D721Med (cell line): ENCODE measurements around the gene GLP2R.
A peak's percentile ranks its signal among the peaks of the same experiment; 100 is the strongest.

Source experiments
- DNase-seq: peaks from one replicate; pipeline ENCODE4 v3.0.0; 2011; ENCODE audit warnings: low spot score; ENCODE audit not compliant: insufficient read length
- FAIRE-seq: peaks from 2 replicates; lab custom pipeline; 2011; peaks lifted over from hg19 to GRCh38; lab: Jason Lieb, UNC
- TF ChIP-seq, protein P1 (sequence below): IDR thresholded peaks from 2 replicates; pipeline ENCODE4 v1.5.1; 2012; ENCODE audit warnings: mild to moderate bottlenecking, control low read depth; ENCODE audit not compliant: insufficient read depth; ENCODE audit errors: missing control alignments

Gene GLP2R

DNA sequence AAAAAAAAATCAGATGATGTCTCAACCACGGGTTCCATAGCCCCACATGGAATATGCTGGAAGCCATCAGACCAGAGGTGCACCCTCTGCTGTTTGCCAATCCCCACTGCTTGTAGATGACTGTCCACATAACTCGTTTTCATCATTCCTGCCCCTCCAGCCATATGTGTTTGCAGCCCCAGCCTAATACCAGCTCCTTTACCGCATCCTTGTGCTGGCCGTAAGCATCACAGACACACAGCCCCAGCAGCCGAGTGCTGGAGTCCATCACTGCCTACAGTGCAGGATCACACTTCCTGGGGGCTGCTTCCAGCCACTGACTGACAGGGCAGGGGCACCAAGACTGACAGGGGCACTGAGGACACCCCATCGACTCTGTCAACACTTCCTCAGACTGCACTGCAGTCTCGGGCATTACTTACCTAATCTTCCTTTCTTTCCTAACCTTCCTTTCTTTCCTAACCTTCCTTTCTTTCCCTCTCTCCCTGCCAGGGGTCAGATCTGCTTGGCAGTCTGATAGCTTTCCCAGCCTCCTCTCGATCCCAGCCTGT lies 74.4 kb downstream of the GLP2R start:
- TF ChIP-seq, protein P1, sequence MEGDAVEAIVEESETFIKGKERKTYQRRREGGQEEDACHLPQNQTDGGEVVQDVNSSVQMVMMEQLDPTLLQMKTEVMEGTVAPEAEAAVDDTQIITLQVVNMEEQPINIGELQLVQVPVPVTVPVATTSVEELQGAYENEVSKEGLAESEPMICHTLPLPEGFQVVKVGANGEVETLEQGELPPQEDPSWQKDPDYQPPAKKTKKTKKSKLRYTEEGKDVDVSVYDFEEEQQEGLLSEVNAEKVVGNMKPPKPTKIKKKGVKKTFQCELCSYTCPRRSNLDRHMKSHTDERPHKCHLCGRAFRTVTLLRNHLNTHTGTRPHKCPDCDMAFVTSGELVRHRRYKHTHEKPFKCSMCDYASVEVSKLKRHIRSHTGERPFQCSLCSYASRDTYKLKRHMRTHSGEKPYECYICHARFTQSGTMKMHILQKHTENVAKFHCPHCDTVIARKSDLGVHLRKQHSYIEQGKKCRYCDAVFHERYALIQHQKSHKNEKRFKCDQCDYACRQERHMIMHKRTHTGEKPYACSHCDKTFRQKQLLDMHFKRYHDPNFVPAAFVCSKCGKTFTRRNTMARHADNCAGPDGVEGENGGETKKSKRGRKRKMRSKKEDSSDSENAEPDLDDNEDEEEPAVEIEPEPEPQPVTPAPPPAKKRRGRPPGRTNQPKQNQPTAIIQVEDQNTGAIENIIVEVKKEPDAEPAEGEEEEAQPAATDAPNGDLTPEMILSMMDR: no peak
- FAIRE-seq (no peak), DNase-seq (no peak)

DNA sequence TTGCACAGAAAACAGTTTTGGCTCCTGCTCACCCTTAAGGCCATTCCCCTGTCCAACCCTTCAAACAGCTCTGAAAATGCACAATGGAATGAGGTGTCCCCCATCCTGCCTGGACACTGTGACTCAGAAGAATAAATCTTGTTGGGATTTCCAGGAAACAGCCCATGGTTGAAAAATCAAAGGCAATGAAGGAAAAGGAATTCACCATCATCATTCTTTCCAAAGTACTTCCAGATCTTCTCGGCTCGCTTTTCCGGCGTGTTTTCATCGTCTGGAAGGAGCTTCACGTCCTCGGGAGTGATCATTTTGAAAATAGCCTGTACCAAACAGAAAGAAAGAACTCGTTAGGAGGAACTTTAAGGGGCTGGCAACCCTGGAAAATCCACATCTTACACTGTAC lies 75.1 kb downstream of the GLP2R start:
- TF ChIP-seq, protein P1: no peak
- no peak for DNase-seq
- no peak for FAIRE-seq

DNA sequence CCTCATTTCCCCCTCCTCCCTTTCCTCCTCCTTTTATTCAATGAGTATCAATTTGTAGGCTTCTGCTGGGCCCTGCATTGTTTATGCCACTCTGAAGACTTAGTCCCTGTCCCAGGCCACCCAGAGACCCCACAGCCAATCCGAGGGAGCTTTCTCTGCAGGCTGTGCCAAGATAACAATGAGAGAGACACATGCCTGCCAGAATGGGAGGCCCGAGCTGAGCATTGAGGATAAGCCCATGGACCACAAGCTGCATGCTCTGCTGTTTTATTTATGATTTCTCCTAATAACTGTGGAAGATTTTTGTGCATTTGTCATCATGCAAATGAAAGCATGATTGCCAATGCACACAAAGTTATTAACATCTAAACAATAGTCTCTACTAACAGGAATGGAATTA lies 76.4 kb downstream of the GLP2R start:
- TF ChIP-seq, protein P1: no peak
- no peak for FAIRE-seq
- DNase-seq: no peak

DNA sequence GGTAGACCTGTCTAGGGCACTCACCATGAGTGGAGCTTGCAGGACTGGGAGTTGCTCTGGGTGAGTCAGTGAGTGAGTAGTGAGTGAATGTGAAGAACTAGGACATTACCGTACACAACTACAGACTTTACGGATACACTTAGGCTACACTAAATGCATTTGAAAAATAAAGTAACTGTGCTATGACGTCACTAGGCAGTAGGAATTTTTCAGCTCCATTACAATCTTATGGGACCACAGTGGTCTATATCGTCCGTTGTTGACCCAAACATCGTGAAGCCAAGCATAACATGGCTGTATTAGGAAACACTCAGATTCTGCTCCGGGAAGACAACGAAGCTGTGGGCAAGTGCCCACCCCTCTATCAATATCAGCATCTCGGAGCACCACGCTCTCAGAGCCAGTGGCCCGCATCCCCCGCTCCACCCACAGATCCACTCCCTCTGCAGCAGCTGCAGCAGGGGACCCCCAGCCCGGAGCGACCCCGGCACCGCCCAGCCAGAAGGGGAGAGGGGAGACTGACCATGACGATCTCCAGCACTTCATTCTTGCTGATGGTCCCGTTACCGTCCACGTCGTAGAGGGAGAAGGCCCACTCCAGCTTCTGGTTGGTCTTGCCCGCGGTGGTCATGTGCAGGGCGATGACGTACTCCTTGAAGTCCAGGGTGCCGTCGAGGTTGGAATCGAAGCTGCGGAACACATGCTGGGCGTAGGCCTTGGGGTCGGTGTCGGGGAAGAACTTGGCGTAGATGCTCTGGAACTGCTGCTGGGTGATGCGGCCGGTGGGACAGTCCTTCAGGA lies 78.8 kb downstream of the GLP2R start:
- no peak for FAIRE-seq

DNA sequence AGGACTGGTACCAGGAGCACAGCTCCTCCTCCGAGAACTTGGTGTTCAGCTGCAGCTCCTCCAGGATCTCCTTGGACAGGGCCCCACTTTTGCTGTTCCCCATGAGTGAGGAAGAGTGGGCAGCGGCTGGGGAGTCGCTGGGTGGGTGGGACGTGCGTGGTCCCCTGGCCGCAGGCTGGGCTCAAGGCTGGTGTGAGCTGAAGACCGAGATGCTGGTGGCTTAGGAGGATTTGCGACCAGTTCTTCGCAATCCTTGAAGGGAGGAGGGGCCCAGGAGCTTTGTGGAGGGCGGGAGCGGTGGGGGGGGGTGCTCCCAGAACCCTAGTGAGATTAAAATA lies 79.3 kb downstream of the GLP2R start, which contains the start of gene RCVRN:
Gene RCVRN (minus strand): TSS at position 194 of the 338 bp plus-strand sequence. CDS start 91 bp downstream, at position 103.
- DNase-seq (no peak), FAIRE-seq (no peak)
- TF ChIP-seq, protein P1: no peak

More for the DNA sequence above, 78.8 kb downstream of the GLP2R start:
- TF ChIP-seq, protein P1: no peak
- DNase-seq: no peak

DNA sequence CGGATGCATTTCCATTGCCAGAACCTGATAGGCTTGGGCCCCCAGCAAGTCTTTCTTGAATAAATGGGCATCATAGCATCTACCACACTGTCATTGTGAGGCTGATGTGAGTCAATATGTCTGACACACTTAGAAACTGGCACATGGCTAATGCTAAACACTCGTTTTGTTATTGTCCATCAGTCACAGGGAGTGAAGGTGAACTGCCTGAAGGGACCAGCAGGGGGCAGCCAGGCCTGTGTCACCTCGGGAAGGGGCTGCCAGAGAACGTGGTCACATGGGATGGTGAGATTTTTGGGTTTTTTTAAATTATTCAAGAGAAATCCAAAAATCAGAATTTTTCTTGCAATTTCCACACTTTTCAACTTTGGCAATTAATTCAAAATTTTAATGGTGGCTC lies 80.2 kb downstream of the GLP2R start:
- no peak for DNase-seq
- no peak for FAIRE-seq
- TF ChIP-seq, protein P1: peak; percentile 41

DNA sequence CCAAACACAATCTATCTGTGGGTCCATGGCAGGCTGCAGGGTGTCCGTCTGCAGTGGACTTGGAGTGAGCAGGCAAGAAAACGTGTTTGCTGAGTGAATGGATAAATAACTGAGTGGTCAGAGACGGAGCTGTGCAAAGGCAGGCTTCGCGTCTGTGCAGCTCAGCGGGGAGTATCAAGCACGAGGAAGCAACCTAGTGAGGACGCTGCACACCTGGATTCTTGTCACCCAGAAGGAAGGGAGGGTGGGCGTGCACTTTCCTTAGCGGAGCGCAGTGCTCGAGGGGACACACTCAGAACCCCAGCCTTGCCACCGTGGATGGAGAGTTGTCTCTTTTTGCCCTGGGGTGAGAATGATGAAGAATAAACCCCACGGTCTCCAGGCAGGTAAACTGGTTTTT lies 80.9 kb downstream of the GLP2R start:
- TF ChIP-seq, protein P1: no peak
- no peak for FAIRE-seq

More for the DNA sequence above, 80.9 kb downstream of the GLP2R start:
- no peak for DNase-seq
